Stimulated activated naive CD4-positive, alpha-beta T cell (primary cell): ENCODE measurements around the gene BCL7B.
"Not testable (repeated sequence)": the region's sequence is repeated elsewhere in the genome, so short reads cannot be mapped to it uniquely, and the experiment has no call there.

ENCODE experiments used
- DNase-seq, 6 experiments: peaks; one replicate each; lab custom pipeline; 2025; lab: John Stamatoyannopoulos, UW

Gene BCL7B

DNA sequence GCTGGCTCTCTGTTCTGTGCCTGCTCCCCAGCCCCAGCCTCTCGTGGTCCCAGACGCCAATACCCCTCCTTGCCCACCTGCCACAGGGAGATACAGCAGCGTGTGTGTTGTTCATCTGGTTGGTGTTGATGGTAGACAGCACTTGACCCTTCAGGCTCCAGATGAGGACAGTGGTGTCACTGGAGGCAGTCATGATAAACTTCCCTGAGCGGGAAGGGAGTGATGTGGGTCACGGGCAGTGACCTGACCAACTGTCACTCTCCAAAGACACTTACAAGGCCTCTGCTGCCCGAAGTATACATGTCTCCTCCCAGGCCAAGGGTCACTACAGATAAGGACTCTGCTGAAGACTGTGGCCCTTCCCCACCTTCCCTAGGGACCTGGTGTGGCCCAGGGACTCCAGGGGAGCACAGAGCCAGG is 15.3 kb upstream of the BCL7B start:
- DNase-seq = no peak

- no peak for DNase-seq
These were observed 13.5 kb upstream of the BCL7B start for GRCh38 chr7:73570977-73571376.

DNA sequence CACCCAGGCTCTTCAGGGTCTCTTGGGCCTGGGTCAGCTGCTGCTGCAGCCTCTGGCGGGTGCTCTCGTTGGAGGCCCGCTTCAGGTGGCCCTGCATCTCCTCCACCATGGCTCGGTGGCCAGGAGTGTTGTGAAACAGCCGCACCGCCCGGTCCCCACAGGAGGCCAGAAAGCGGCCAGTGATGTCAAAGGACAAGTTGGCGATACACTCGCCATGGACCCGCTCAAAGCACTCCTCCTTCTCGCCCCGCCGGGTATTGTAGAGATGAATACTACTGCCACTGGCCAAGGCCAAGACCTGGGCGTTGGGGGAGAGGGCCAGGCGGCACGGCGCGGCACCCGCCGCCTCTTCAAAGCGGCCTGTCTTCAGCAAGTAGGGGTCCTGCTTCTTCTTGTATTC is 13.0 kb upstream of the BCL7B start:
- no peak for DNase-seq

- no peak for DNase-seq
These were observed 11.6 kb upstream of the BCL7B start for GRCh38 chr7:73569042-73569608.

- DNase-seq = no peak
These were observed 10.6 kb upstream of the BCL7B start for GRCh38 chr7:73567846-73568685.

DNA sequence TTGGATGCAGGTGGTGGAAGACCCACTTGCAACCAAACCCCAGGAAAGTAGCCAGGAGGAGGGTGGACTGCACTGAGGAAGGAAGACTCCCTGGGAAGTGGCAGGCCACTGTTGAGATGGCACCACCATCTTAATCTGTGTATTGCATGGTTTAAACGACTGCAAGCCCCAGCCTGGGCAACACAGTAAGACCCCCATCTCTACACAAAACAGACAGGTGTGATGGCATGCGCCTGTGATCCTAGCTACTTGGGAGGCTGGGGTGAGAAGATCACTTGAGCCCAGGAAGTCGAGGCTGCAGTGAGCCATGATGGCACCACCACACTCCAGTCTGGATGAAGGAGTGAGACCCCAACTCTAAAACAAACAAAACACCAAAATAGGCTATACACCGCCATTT is 9.7 kb upstream of the BCL7B start:
- DNase-seq = no peak

DNA sequence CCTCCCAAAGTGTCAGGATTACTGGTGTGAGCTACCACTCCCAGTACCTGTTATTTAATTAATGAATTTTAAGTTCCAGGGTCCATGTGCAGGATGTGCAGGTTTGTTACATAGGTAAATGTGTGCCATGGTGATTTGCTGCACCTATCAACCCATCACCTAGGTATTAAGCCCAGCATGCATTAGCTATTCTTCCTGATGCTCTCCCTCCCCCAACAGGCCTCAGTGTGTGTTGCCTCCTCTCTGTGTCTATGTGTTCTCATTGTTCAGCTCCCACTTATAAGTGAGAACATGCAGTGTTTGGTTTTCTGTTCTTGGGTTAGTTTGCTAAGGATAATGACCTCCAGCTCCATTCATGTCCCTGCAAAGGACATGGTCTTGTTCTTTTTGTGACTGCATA is 8.9 kb upstream of the BCL7B start:
- not testable (repeated sequence) for DNase-seq

- peak in 1 of 6 experiments; percentile 11 for DNase-seq
These were observed 8.3 kb upstream of the BCL7B start for GRCh38 chr7:73565675-73566340.

GRCh38 chr7:73560109-73560835 is 2.8 kb upstream of the BCL7B start:
- no peak for DNase-seq

- peak; percentile 81 to 91 (median 86) for DNase-seq
These were observed 438 bp downstream of the BCL7B start for GRCh38 chr7:73557108-73557396.

DNA sequence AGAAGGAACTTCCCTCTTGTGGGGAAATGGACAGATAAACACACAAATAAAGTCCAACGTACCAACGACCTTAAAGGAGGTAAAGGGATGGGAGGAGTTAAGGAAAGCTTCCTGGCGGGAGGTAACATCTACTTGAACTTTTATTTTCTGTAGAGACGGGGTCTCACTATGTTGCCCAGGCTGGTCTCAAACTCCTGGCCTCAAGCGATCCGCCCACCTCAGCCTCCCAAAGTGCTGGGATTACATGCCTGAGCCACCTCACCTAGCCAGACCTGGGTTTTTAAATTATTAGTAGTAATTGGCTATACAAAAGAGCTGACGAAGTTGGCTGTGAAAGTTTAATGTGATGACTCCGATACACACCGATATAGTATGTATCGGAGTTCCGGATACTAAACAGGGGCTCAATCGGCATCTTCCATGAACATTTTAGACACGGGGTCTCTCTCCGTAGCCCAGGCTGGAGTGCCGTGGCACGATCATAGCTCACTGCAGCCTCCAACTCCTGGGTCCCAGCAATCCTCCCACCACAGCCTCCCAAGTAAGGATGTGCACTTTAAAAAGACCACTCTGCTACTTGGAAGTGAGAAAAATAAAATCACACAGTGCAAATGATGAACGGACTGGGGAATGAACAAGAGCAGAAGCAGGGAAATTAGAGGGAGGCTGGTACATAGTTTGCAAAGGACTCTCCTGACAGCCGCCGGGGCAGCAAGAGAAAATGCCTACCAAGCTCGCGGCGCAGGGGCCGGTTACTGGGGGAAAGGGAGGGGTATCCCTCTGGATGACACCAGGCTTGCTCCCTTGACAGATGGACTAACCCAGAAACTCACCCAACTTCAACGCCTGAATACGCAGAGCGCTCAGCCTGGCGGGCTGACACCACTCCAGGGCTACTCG is 1.0 kb downstream of the BCL7B start:
- no peak for DNase-seq

DNA sequence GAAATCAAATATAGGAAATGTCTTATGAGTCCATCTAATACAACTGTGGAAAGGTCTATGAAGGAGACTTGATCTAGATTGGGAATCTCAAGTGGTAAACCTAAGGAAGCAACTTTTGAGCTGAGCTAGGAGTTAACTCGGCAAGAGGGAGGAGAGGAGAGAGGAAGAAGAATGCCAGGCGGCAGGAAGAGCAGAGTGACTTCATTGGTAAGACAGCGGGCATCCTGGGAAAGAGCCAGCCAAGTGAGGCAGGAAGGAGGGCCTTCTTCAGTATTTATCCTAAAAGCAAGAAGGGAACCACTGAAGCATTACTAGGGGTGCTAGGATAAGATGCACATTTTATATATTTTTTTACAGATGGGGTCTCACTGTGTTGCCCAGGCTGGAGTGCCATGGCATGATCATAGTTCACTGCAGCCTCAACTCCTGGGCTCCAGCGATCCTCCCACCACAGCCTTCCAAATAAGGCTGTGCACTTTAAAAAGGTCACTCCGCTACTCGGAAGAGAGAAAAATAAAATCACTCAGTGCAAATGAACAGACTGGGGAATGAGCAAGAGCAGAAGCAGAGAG is 2.0 kb downstream of the BCL7B start:
- DNase-seq = no peak

GRCh38 chr7:73550093-73550492 is 7.4 kb downstream of the BCL7B start:
- DNase-seq = not testable (repeated sequence)

DNA sequence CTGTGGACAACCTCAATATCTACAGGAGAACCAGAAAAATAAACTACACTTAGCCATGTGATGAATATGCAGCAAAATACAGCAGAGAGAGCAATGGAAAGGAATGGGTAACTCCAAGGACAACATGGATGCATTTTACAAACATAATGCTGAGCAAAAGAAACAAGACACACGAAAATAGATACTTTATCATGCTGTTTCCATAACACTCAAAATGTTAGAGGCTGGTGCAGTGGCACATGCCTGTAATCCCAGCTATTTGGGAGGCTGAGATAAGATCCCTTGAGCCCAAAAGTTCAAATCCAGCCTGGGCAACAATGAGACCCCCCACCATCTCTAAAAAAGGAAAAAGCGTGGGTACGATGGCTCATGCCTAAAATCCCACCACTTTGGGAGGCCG is 8.3 kb downstream of the BCL7B start:
- no peak for DNase-seq

DNA sequence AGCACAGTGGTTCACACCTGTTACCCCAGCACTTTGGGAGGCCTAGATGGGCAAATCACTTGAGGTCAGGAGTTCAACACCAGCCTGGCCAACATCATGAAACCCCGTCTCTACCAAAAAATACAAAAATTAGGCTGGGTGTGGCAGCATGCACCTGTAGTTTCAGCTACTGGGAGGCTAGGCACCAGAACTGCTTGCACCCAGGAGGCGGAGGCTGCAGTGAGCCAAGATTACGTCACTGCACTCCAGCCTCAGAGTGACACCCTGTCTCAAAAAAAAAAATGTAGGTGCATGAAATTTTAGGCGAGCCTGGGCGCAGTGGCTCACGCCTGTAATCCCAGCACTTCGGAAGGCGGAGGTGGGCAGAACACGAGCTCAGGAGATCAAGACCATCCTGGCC is 9.6 kb downstream of the BCL7B start:
- no peak for DNase-seq

DNA sequence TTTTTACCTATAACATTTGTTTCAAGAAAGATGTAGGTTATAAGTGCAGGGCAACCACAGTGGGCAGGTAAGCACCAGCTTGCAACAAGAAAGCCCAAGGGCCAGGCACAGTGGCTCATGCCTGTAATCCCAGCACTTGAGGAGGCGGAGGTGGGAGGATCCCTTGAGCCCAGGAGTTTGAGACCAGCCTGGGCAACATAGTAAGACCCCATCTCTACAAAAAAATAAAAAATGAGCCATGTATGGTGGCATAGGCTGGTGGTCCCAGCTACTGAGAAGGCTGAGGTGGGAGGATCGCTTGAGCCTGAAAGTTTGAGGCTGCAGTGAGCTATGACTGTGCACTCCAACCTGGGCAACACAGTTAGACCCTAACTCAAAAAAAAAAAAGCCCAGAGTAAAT is 12.8 kb downstream of the BCL7B start:
- DNase-seq = no peak

DNA sequence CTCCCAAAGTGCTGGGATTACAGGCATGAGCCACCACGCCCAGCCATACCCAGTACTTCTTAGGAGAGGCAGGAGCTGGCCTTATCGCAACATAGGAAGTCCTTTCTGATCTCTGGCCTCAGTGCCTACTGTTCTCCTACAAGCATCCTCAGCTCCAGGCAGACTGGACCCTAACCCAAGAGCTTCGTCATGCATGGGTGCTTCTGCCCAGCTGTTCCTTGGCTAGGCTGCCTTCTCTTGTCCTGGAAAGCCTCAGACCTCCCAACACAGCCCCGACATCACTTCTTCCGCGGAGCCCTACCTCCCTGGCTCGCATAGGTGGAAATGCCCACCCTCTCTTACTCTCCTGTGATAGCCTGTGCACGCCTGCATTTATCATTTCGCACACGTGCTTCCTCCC is 15.8 kb downstream of the BCL7B start:
- DNase-seq = no peak

DNA sequence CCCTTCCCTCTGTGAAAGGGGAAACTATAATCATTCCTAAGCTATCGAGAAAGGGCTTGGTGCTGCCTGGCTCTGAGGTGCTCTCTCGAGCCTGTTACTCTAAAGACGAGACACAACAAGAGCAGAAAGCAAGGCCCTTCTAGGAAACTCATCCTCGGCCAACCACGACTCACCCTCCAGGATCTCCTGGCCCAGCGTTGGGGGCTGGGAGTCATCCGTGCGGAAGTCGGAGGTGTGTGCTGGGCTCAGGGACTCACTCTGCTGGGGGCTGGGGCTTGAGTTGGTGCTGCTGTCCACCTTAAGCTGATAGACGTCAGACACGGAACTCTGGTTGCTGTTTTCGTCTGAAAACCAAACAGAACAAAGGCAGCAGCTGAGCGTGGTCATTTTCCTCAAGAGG is 17.8 kb downstream of the BCL7B start:
- no peak for DNase-seq

GRCh38 chr7:73538510-73538909 is 19.0 kb downstream of the BCL7B start:
- DNase-seq = not testable (repeated sequence)

DNA sequence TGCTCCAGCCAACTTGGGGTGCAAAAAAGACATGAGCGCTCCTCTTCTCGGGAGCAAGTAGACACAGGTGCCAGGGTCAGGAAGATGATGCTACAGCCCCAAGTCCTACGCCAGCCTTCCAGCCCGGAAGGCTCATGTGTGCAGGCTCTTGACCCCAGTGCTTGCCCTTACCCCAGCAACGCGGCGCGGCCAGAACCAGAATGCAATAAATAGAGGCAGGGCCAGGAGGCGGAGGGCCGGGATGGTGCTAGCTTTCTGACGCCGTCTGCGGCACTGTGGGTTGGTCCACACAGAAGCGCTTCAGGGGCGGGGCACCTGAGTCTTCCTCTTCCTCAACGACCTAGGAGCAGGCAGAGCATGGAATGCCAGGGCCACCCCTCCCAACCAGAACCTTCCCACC is 20.4 kb downstream of the BCL7B start:
- DNase-seq = no peak

DNA sequence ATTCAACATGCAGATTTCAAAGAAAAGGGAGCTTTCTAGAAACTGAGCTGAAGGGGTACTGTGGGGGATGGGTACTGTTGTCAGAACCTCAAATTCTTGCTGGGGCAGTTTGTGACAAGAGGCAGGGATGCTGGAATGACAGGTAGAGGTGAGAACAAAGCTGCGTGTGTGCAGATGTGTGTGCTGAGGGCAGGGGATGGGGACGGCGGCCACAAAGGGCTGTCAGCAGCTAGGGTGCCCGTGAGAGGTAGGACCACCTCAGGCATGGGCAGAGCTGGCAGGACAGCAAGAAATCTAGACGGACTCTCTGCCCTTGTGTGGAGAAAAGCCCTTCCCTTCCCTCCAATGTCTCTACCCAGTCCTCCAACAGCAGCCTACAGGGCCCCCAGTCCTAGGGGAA is 21.0 kb downstream of the BCL7B start:
- DNase-seq = no peak
